Endothelial cell of umbilical vein (primary cell): ENCODE measurements around the gene TAF13.

Experiments used
- EZH2 ChIP-seq: IDR thresholded peaks from 2 replicates; pipeline ENCODE4 v1.6.1; 2012; ENCODE audit warnings: borderline replicate concordance, low read depth, mild to moderate bottlenecking, moderate library complexity, low read length, inconsistent platforms; ENCODE audit not compliant: severe bottlenecking
- FOS ChIP-seq: IDR thresholded peaks from 2 replicates; pipeline ENCODE4 v1.6.1; 2011; ENCODE audit warnings: mild to moderate bottlenecking, low read length, moderate library complexity, borderline replicate concordance; ENCODE audit not compliant: insufficient read depth
- GATA2 ChIP-seq: IDR thresholded peaks from 2 replicates; pipeline ENCODE4 v1.7.0; 2011; ENCODE audit warnings: low read depth, mild to moderate bottlenecking, moderate library complexity, mixed read lengths, low read length; ENCODE audit not compliant: insufficient read length, insufficient read depth
- JUN ChIP-seq: IDR thresholded peaks from 2 replicates; pipeline ENCODE4 v1.6.1; 2011; ENCODE audit warnings: borderline replicate concordance, low read depth; ENCODE audit not compliant: insufficient read length, insufficient read depth
- MAX ChIP-seq: IDR thresholded peaks from 2 replicates; pipeline ENCODE4 v1.6.1; 2011; ENCODE audit not compliant: insufficient read depth, insufficient read length
- MYC ChIP-seq: IDR thresholded peaks from one replicate; pipeline ENCODE4 v1.6.1; 2011; ENCODE audit warnings: mild to moderate bottlenecking, low read depth, low read length
- POLR2A ChIP-seq: IDR thresholded peaks from 2 replicates; pipeline ENCODE4 v1.6.1; 2012; ENCODE audit warnings: low read depth, mild to moderate bottlenecking, control low read depth, low read length
- POLR2AphosphoS5 ChIP-seq: IDR thresholded peaks from 2 replicates; pipeline ENCODE4 v1.6.1; 2012; ENCODE audit warnings: low read depth, mild to moderate bottlenecking, control low read depth, low read length, moderate library complexity; ENCODE audit not compliant: insufficient read depth
- TF ChIP-seq, protein P1 (sequence below), 2 donors: IDR thresholded peaks; 1 replicate in 1 of 2; 2 replicates in 1 of 2; pipeline ENCODE4 v1.5.1; 2011; ENCODE audit warnings: low read length in 2 of 2, mild to moderate bottlenecking in 2 of 2, moderate library complexity in 2 of 2, control low read depth in 1 of 2, inconsistent platforms in 1 of 2, low read depth in 1 of 2; ENCODE audit not compliant: insufficient read depth in 1 of 2; ENCODE audit errors: extremely low read depth in 1 of 2

- TF ChIP-seq JUN (no peak), POLR2A (no peak), EZH2 (no peak), POLR2AphosphoS5 (no peak), MYC (no peak), FOS (no peak), MAX (no peak), GATA2 (no peak)
- TF ChIP-seq, protein P1, sequence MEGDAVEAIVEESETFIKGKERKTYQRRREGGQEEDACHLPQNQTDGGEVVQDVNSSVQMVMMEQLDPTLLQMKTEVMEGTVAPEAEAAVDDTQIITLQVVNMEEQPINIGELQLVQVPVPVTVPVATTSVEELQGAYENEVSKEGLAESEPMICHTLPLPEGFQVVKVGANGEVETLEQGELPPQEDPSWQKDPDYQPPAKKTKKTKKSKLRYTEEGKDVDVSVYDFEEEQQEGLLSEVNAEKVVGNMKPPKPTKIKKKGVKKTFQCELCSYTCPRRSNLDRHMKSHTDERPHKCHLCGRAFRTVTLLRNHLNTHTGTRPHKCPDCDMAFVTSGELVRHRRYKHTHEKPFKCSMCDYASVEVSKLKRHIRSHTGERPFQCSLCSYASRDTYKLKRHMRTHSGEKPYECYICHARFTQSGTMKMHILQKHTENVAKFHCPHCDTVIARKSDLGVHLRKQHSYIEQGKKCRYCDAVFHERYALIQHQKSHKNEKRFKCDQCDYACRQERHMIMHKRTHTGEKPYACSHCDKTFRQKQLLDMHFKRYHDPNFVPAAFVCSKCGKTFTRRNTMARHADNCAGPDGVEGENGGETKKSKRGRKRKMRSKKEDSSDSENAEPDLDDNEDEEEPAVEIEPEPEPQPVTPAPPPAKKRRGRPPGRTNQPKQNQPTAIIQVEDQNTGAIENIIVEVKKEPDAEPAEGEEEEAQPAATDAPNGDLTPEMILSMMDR (IDR thresholded peaks at IDR 0.05; ENCODE audit: extremely low read depth in 1 of 2, insufficient read depth in 1 of 2, low read depth in 1 of 2, low read length in 2 of 2) = no peak
Observed at GRCh38 chr1:109050228-109050995, 25.4 kb downstream of the TAF13 start.
